ENCODE measurements around the gene HSPA1L.
A peak's percentile ranks its signal among the peaks of the same experiment; 100 is the strongest.
"Not testable (repeated sequence)": the region's sequence is repeated elsewhere in the genome, so short reads cannot be mapped to it uniquely, and the experiment has no call there.

HSPA1L gene

DNA sequence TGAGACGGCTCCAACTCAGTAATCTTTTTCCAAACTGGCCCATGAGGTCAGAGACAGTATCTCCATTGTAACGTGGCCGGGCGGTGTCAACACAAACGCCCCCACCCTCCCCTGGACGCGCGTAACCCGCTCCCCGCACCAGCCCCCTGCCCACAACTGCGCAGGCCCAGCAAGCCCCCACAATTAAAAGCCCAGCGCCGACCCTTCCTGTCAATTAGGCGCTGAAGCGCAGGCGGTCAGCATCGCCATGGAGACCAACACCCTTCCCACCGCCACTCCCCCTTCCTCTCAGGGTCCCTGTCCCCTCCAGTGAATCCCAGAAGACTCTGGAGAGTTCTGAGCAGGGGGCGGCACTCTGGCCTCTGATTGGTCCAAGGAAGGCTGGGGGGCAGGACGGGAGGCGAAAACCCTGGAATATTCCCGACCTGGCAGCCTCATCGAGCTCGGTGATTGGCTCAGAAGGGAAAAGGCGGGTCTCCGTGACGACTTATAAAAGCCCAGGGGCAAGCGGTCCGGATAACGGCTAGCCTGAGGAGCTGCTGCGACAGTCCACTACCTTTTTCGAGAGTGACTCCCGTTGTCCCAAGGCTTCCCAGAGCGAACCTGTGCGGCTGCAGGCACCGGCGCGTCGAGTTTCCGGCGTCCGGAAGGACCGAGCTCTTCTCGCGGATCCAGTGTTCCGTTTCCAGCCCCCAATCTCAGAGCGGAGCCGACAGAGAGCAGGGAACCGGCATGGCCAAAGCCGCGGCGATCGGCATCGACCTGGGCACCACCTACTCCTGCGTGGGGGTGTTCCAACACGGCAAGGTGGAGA is at the start of gene HSPA1L, which contains the start of gene HSPA1A:
Gene HSPA1L, minus strand, starts transcription at position 259 of the 814 bp plus-strand sequence. CDS start 3,311 bp downstream, outside the sequence.
Gene HSPA1A, plus strand, starts transcription at position 519 of the 814 bp plus-strand sequence. Its CDS starts 214 bp downstream, at position 733.
- TF ChIP-seq, protein P1, sequence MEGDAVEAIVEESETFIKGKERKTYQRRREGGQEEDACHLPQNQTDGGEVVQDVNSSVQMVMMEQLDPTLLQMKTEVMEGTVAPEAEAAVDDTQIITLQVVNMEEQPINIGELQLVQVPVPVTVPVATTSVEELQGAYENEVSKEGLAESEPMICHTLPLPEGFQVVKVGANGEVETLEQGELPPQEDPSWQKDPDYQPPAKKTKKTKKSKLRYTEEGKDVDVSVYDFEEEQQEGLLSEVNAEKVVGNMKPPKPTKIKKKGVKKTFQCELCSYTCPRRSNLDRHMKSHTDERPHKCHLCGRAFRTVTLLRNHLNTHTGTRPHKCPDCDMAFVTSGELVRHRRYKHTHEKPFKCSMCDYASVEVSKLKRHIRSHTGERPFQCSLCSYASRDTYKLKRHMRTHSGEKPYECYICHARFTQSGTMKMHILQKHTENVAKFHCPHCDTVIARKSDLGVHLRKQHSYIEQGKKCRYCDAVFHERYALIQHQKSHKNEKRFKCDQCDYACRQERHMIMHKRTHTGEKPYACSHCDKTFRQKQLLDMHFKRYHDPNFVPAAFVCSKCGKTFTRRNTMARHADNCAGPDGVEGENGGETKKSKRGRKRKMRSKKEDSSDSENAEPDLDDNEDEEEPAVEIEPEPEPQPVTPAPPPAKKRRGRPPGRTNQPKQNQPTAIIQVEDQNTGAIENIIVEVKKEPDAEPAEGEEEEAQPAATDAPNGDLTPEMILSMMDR (IDR thresholded peaks at IDR 0.05; ENCODE audit: low read length), result no peak
- no peak for TF ChIP-seq EZH2 (IDR thresholded peaks at IDR 0.05; ENCODE audit: borderline replicate concordance, low read length)
- Histone ChIP-seq H3K27ac (ENCODE audit: low read depth, low read length, poor library complexity, severe bottlenecking) (no peak within 1 kb of the TSS), H3F3A (ENCODE audit: insufficient read depth, low read length) (no peaks in the 10 kb centered on the region), H3K9ac (ENCODE audit: low read length) (no peak within 1 kb of the TSS), H4K20me1 (ENCODE audit: insufficient read depth, low read length) (no peaks in the 10 kb centered on the region), H3K9me2 (ENCODE audit: low read depth, low read length) (no peaks in the 10 kb centered on the region), H3K79me2 (ENCODE audit: insufficient read depth, low read length) (no peaks in the 10 kb centered on the region), H3K9me3 (ENCODE audit: low read length) (no peaks in the 10 kb centered on the region), H3K36me3 (ENCODE audit: insufficient read depth, low read length) (no peaks in the 10 kb centered on the region), H3K4me3 (ENCODE audit: low read depth, low read length, poor library complexity, severe bottlenecking) (peak within 1 kb of the TSS; percentile 17), H3K27me3 (ENCODE audit: insufficient read depth, low read length) (no peaks in the 10 kb centered on the region; the same call in 1 of the 2 replicates), H2AFZ (ENCODE audit: low read length) (no peak within 1 kb of the TSS), H3K4me1 (ENCODE audit: insufficient read depth, low read length, severe bottlenecking) (peaks cover 5% of the 10 kb centered on the region), H3K4me2 (ENCODE audit: low read length) (peak within 1 kb of the TSS; percentile 30)

DNA sequence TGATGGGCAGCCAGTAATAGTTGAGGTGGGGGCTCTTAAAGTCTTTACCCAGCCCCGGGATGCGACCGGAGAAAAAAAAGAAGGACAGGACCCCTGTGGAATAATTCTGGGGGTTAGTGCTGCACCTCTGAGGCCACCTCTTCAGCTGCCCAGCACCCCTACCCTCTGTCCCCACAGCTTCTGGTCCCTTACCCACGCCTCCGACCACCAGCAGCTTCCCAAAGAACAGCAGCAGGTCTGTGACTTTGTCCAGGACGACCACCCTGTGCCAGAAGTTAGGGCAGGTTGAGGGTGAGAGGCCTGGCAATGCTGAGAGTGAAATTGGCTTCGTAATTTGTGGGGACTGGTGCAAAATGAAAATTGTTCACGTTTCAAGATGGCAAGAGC is 49.7 kb upstream of the HSPA1L start:
- Histone ChIP-seq H4K20me1 (ENCODE audit: insufficient read depth, low read length) (no peaks in the 10 kb centered on the region), H3K79me2 (ENCODE audit: insufficient read depth, low read length) (no peaks in the 10 kb centered on the region), H2AFZ (ENCODE audit: low read length) (no peak overlapping the region), H3K4me3 (ENCODE audit: low read depth, low read length, poor library complexity, severe bottlenecking) (no peak overlapping the region), H3K4me2 (ENCODE audit: low read length) (no peak overlapping the region), H3K27me3 (ENCODE audit: insufficient read depth, low read length) (no peaks in the 10 kb centered on the region), H3K4me1 (ENCODE audit: insufficient read depth, low read length, severe bottlenecking) (peaks cover 26% of the 10 kb centered on the region), H3K36me3 (ENCODE audit: insufficient read depth, low read length) (peaks cover 13% of the 10 kb centered on the region), H3F3A (ENCODE audit: insufficient read depth, low read length) (no peaks in the 10 kb centered on the region), H3K9me3 (ENCODE audit: low read length) (no peaks in the 10 kb centered on the region), H3K9me2 (ENCODE audit: low read depth, low read length) (no peaks in the 10 kb centered on the region), H3K27ac (ENCODE audit: low read depth, low read length, poor library complexity, severe bottlenecking) (no peak overlapping the region), H3K9ac (ENCODE audit: low read length) (no peak overlapping the region)
- TF ChIP-seq, protein P1 (IDR thresholded peaks at IDR 0.05; ENCODE audit: low read length), result no peak
- no peak for TF ChIP-seq EZH2 (IDR thresholded peaks at IDR 0.05; ENCODE audit: borderline replicate concordance, low read length)

DNA sequence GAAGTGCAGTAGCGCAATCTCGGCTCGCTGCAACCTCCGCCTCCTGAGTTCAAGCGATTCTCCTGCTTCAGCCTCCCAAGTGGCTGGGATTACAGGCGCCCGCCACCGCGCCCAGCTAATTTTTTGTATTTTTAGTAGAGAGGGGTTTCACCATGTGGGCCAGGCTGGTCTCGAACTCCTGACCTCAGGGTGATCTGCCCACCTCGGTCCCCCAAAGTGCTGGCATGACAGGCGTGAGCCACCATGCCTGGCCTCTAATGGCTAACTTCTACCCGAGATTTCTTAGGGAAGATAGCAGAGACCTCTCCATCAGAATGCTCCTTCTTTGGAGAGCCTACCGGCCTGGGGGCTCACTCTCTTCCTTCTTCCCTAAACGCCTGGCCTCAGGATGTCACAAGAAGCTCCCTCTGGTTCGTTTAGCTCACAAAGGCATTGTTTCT is 49.1 kb upstream of the HSPA1L start:
- H3K79me2 ChIP-seq (ENCODE audit: insufficient read depth, low read length); H3F3A ChIP-seq (ENCODE audit: insufficient read depth, low read length); H3K9me3 ChIP-seq (ENCODE audit: low read length); H3K27me3 ChIP-seq (ENCODE audit: insufficient read depth, low read length); H3K9me2 ChIP-seq (ENCODE audit: low read depth, low read length); H2AFZ ChIP-seq (ENCODE audit: low read length); H3K27ac ChIP-seq (ENCODE audit: low read depth, low read length, poor library complexity, severe bottlenecking); H4K20me1 ChIP-seq (ENCODE audit: insufficient read depth, low read length): not testable (repeated sequence)
- Histone ChIP-seq H3K36me3 (ENCODE audit: insufficient read depth, low read length) (peaks cover 20% of the 10 kb centered on the region), H3K4me1 (ENCODE audit: insufficient read depth, low read length, severe bottlenecking) (peaks cover 26% of the 10 kb centered on the region), H3K4me3 (ENCODE audit: low read depth, low read length, poor library complexity, severe bottlenecking) (peak overlapping the region; percentile 78), H3K4me2 (ENCODE audit: low read length) (peak overlapping the region; percentile 79), H3K9ac (ENCODE audit: low read length) (peak overlapping the region; percentile 72)
